GM23338 (cell line): Measurements from ENCODE around the gene PHYHD1. TPM values are rescaled to one million over a fixed set of nuclear protein-coding genes. Genes with fewer than 3 reads are reported as not detected.

ENCODE experiments used
- ATAC-seq: fragments of 200-7000 bp; cut with Tn5 transposase; 3 replicates; pipeline ENCODE4 v1.9.1; 2020
- DNase-seq: peaks from one replicate; pipeline ENCODE4 v3.0.0-alpha.2; 2015; ENCODE audit warnings: low spot score
- H2AFZ ChIP-seq: fragments of 200-600 bp; sonication (generic); 2 replicates; pipeline ENCODE4 v1.8.0; 2016; ENCODE audit warnings: antibody characterized with exemption, mild to moderate bottlenecking, moderate library complexity
- H3F3A ChIP-seq: fragments of 200-600 bp; sonication (generic); replicated peaks from 2 replicates; pipeline ENCODE4 v1.8.0; 2017; ENCODE audit warnings: antibody characterized with exemption, mixed run types, low read depth
- H3K27ac ChIP-seq: fragments of 200-600 bp; sonication (generic); 2 replicates; pipeline ENCODE4 v1.6.1; 2016; ENCODE audit warnings: low read depth
- H3K27me3 ChIP-seq: fragments of 200-600 bp; sonication (generic); 2 replicates; pipeline ENCODE4 v1.8.0; 2016; ENCODE audit warnings: mild to moderate bottlenecking, mixed run types, moderate library complexity; ENCODE audit not compliant: insufficient read depth
- H3K36me3 ChIP-seq: fragments of 200-600 bp; sonication (generic); 2 replicates; pipeline ENCODE4 v1.8.0; 2016; ENCODE audit warnings: mild to moderate bottlenecking; ENCODE audit not compliant: insufficient read depth
- H3K4me1 ChIP-seq: fragments of 200-600 bp; sonication (generic); 2 replicates; pipeline ENCODE4 v1.8.0; 2016; ENCODE audit warnings: mild to moderate bottlenecking, moderate library complexity; ENCODE audit not compliant: insufficient read depth
- H3K4me2 ChIP-seq: fragments of 200-600 bp; sonication (generic); 2 replicates; pipeline ENCODE4 v1.7.1; 2017; ENCODE audit warnings: mixed run types
- H3K4me3 ChIP-seq: fragments of 200-600 bp; sonication (generic); 2 replicates; pipeline ENCODE4 v1.6.1; 2016; ENCODE audit warnings: mixed run types
- H3K79me2 ChIP-seq: fragments of 200-600 bp; sonication (generic); replicated peaks from 2 replicates; pipeline ENCODE4 v1.8.0; 2017; ENCODE audit warnings: mild to moderate bottlenecking; ENCODE audit not compliant: insufficient read depth
- H3K9me2 ChIP-seq: fragments of 200-600 bp; sonication (generic); 2 replicates; pipeline ENCODE4 v1.8.0; 2017; ENCODE audit not compliant: insufficient read depth
- H4K20me1 ChIP-seq: fragments of 200-600 bp; sonication (generic); replicated peaks from 2 replicates; pipeline ENCODE4 v1.8.0; 2017; ENCODE audit warnings: mild to moderate bottlenecking; ENCODE audit not compliant: insufficient read depth
- H3K27ac Mint-ChIP-seq: 2 replicates; pipeline ENCODE4 v1.8.0; 2020; ENCODE audit warnings: inconsistent platforms, mild to moderate bottlenecking, moderate library complexity, mixed read lengths
- H3K27me3 Mint-ChIP-seq: 3 replicates; pipeline ENCODE4 v1.8.0; 2022; ENCODE audit warnings: low read depth, mild to moderate bottlenecking, moderate library complexity, mixed read lengths, inconsistent platforms; ENCODE audit not compliant: insufficient read depth, poor library complexity
- H3K36me3 Mint-ChIP-seq: 3 replicates; pipeline ENCODE4 v1.8.0; 2021; ENCODE audit warnings: low read depth, mild to moderate bottlenecking, inconsistent platforms, moderate library complexity, mixed read lengths
- H3K4me1 Mint-ChIP-seq: 3 replicates; pipeline ENCODE4 v1.8.0; 2020; ENCODE audit warnings: mild to moderate bottlenecking, inconsistent platforms, mixed read lengths
- H3K4me3 Mint-ChIP-seq: 3 replicates; pipeline ENCODE4 v1.8.0; 2021; ENCODE audit warnings: moderate library complexity, mild to moderate bottlenecking, inconsistent platforms, mixed read lengths
- H3K9me3 Mint-ChIP-seq: 3 replicates; pipeline ENCODE4 v1.8.0; 2020; ENCODE audit warnings: moderate library complexity, mild to moderate bottlenecking, inconsistent platforms, mixed read lengths
- CTCF ChIP-seq, 2 experiments: fragments of 200-600 bp in 1 of 2; sonication (generic) in 1 of 2; conservative IDR thresholded peaks; 2 replicates each; pipeline versions ENCODE4 v1.5.1 to v1.6.1; 2016 to 2017; ENCODE audit warnings: antibody characterized with exemption in 2 of 2, low read depth in 2 of 2, mild to moderate bottlenecking in 2 of 2, moderate library complexity in 1 of 2
- EZH2phosphoT487 ChIP-seq: fragments of 200-600 bp; sonication (generic); IDR thresholded peaks from one replicate; pipeline ENCODE4 v1.8.1; 2018; ENCODE audit warnings: antibody characterized with exemption; ENCODE audit not compliant: unreplicated experiment
- JUNB ChIP-seq: IDR thresholded peaks from one replicate; pipeline ENCODE4 v1.6.1; 2016; ENCODE audit warnings: antibody characterized with exemption; ENCODE audit not compliant: unreplicated experiment
- ZNF114 ChIP-seq: fragments of 250-450 bp; sonication (Bioruptor Pico); IDR thresholded peaks from 2 replicates; pipeline ENCODE4 v1.5.0; 2020; ENCODE audit warnings: mild to moderate bottlenecking, moderate library complexity
- ZNF462 ChIP-seq: fragments of 250-450 bp; sonication (Bioruptor Pico); IDR thresholded peaks from 2 replicates; pipeline ENCODE4 v1.5.0; 2020; ENCODE audit warnings: mild to moderate bottlenecking, moderate library complexity
- polyA plus RNA-seq: library from polyadenylated mRNA; unstranded; fragments of >200 nt; fragmentation: Nextera tagmentation; extraction: Ambion mirVana; gene quantifications from 2 replicates; pipeline ENCODE4 v1.2.1, GENCODE V29; 2016
- total RNA-seq: library from RNA; depleted of rRNA; stranded (reverse); fragments of >200 nt; shearing (Covaris generic); gene quantifications from 2 replicates; pipeline ENCODE4 v1.2.3, GENCODE V29; 2014

PHYHD1 gene
- total and polyA plus RNA-seq, 2 experiments from 2014 or later: 10.4 to 16.8 TPM

DNA sequence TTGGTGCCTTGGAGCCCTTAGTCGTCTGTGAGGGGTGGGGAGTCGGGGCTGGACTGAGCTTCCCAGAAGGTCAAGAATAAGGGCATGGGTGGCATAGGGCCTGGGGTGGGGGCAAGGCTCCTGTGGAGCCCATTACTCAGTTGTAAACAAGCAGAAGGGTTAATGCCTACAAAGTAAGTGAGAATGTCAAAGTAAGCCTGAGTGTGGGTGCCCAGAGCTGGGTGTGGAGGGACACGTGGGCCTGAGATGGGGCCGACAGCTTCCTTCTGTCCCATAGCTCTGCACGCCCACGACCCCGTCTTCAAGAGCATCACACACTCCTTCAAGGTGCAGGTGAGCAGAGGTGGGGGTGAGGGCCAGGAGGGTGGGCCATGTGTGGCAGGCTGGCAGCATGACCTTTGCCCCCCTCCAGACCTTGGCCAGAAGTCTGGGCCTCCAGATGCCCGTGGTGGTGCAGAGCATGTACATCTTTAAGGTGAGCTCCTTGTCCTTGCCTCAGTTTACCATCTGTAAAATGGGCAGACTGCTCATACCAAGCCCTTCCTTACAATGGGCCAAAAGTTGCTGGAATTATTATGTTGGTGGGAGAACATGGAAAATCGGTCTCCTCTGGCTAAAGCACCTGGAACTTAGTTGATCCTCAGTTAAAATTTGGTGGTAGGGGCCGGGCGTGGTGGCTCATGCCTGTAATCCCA lies 15.5 kb downstream of the PHYHD1 start:
- no peaks in the 10 kb centered on the region for H3F3A ChIP-seq
- ATAC-seq (no peak), DNase-seq (no peak)
- Mint-ChIP-seq H3K4me3 (no peak overlapping the region), H3K36me3 (no peaks in the 10 kb centered on the region), H3K27me3 (peaks cover 6% of the 10 kb centered on the region), H3K4me1 (no peaks in the 10 kb centered on the region; the same call in 2 of the 3 replicates), H3K9me3 (no peaks in the 10 kb centered on the region; the same call in 2 of the 3 replicates), H3K27ac (no peak overlapping the region)
- no peak overlapping the region for H3K4me2 ChIP-seq
- no peaks in the 10 kb centered on the region for H3K4me1 ChIP-seq
- no peaks in the 10 kb centered on the region for H3K27me3 ChIP-seq
- H3K9me2 ChIP-seq: no peaks in the 10 kb centered on the region
- H3K79me2 ChIP-seq: no peaks in the 10 kb centered on the region
- TF ChIP-seq JUNB (no peak), ZNF114 (CRISPR knock-in tag) (no peak), CTCF (conservative IDR thresholded peaks at IDR 0.05; ENCODE audit: low read depth in 2 of 2) (no peak), EZH2phosphoT487 (no peak), ZNF462 (CRISPR knock-in tag) (no peak)
- no peaks in the 10 kb centered on the region for H4K20me1 ChIP-seq
- H3K27ac ChIP-seq: no peak overlapping the region
- H3K36me3 ChIP-seq: no peaks in the 10 kb centered on the region
- no peak overlapping the region for H2AFZ ChIP-seq
- H3K4me3 ChIP-seq: no peak overlapping the region
